ENCODE data around the gene HIRA. TPM values are rescaled to one million over a fixed set of nuclear protein-coding genes. Genes with fewer than 3 reads are reported as not detected.

Gene HIRA
- total and polyA plus RNA-seq, 9 of the 15 experiments (the other 6 are each of a cell fraction or from before 2014, with no cell fraction given) = 0.96 to 132 (median 58.4) TPM

DNA sequence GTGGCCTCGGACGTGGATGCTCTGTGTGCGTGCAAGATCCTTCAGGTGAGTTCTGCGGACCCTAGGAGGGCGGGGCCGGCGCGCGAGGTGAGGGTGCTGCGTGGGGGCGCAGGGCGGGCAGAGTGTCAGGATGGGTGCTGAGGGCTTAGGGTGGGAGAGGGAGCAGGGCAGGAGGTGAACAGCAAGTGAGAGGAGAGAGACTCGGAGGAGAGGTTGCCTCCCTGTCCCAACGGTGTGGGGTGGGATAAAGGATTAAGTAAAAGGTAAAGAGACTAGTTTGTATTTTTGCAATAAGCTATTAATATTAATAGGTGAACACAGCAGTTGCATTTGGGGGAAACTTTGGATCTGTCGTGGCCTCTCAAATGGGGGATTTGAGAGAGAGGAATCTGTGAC lies 48.6 kb upstream of the HIRA start (continued):
- TF ChIP-seq, protein P1, sequence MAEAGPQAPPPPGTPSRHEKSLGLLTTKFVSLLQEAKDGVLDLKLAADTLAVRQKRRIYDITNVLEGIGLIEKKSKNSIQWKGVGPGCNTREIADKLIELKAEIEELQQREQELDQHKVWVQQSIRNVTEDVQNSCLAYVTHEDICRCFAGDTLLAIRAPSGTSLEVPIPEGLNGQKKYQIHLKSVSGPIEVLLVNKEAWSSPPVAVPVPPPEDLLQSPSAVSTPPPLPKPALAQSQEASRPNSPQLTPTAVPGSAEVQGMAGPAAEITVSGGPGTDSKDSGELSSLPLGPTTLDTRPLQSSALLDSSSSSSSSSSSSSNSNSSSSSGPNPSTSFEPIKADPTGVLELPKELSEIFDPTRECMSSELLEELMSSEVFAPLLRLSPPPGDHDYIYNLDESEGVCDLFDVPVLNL (CRISPR knock-in tag; IDR thresholded peaks at IDR 0.05; ENCODE audit: low read depth) = no peak
- TF ChIP-seq CHCHD3 (CRISPR knock-in tag; IDR thresholded peaks at IDR 0.05) (0 out of 2 replicates have a peak, but pooled peaks have one; percentile 4), ZNF589 (CRISPR knock-in tag; IDR thresholded peaks at IDR 0.05; ENCODE audit: low read depth) (no peak), STAG1 (CRISPR knock-in tag; IDR thresholded peaks at IDR 0.05; ENCODE audit: borderline replicate concordance) (no peak), SIX5 (IDR thresholded peaks at IDR 0.05; ENCODE audit: borderline replicate concordance in 1 of 2, insufficient read depth in 1 of 2, low read depth in 1 of 2, low read length in 2 of 2) (no peak), ZNF324 (CRISPR knock-in tag; IDR thresholded peaks at IDR 0.05) (peak; percentile 14; the same call in 1 of the 2 replicates), ZBTB1 (CRISPR knock-in tag; IDR thresholded peaks at IDR 0.05; ENCODE audit: borderline replicate concordance, low read depth) (no peak), EP300 (IDR thresholded peaks at IDR 0.05; ENCODE audit: low read length) (no peak), RHOXF2B (CRISPR knock-in tag; conservative IDR thresholded peaks at IDR 0.05) (peak; percentile 89; the same call in 1 of the 2 replicates), ZKSCAN3 (CRISPR knock-in tag; IDR thresholded peaks at IDR 0.05) (peak; percentile 15; the same call in 1 of the 2 replicates)
- TF ChIP-seq, protein P2, sequence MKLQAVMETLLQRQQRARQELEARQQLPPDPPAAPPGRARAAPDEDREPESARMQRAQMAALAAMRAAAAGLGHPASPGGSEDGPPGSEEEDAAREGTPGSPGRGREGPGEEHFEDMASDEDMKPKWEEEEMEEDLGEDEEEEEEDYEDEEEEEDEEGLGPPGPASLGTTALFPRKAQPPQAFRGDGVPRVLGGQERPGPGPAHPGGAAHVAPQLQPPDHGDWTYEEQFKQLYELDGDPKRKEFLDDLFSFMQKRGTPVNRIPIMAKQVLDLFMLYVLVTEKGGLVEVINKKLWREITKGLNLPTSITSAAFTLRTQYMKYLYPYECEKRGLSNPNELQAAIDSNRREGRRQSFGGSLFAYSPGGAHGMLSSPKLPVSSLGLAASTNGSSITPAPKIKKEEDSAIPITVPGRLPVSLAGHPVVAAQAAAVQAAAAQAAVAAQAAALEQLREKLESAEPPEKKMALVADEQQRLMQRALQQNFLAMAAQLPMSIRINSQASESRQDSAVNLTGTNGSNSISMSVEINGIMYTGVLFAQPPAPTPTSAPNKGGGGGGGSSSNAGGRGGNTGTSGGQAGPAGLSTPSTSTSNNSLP (IDR thresholded peaks at IDR 0.05; ENCODE audit: borderline replicate concordance, low read depth, low read length) = peak; percentile 0; the same call in 1 of the 2 replicates
- TF ChIP-seq, protein P3, sequence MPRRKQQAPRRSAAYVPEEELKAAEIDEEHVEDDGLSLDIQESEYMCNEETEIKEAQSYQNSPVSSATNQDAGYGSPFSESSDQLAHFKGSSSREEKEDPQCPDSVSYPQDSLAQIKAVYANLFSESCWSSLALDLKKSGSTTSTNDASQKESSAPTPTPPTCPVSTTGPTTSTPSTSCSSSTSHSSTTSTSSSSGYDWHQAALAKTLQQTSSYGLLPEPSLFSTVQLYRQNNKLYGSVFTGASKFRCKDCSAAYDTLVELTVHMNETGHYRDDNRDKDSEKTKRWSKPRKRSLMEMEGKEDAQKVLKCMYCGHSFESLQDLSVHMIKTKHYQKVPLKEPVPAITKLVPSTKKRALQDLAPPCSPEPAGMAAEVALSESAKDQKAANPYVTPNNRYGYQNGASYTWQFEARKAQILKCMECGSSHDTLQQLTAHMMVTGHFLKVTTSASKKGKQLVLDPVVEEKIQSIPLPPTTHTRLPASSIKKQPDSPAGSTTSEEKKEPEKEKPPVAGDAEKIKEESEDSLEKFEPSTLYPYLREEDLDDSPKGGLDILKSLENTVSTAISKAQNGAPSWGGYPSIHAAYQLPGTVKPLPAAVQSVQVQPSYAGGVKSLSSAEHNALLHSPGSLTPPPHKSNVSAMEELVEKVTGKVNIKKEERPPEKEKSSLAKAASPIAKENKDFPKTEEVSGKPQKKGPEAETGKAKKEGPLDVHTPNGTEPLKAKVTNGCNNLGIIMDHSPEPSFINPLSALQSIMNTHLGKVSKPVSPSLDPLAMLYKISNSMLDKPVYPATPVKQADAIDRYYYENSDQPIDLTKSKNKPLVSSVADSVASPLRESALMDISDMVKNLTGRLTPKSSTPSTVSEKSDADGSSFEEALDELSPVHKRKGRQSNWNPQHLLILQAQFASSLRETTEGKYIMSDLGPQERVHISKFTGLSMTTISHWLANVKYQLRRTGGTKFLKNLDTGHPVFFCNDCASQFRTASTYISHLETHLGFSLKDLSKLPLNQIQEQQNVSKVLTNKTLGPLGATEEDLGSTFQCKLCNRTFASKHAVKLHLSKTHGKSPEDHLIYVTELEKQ (CRISPR knock-in tag; IDR thresholded peaks at IDR 0.05) = 0 out of 2 replicates have a peak, but pooled peaks have one; percentile 10
- TF ChIP-seq, protein P4, sequence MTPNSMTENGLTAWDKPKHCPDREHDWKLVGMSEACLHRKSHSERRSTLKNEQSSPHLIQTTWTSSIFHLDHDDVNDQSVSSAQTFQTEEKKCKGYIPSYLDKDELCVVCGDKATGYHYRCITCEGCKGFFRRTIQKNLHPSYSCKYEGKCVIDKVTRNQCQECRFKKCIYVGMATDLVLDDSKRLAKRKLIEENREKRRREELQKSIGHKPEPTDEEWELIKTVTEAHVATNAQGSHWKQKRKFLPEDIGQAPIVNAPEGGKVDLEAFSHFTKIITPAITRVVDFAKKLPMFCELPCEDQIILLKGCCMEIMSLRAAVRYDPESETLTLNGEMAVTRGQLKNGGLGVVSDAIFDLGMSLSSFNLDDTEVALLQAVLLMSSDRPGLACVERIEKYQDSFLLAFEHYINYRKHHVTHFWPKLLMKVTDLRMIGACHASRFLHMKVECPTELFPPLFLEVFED (CRISPR knock-in tag; conservative IDR thresholded peaks at IDR 0.05) = 0 out of 2 replicates have a peak, but pooled peaks have one; percentile 87
- TF ChIP-seq, protein P5, sequence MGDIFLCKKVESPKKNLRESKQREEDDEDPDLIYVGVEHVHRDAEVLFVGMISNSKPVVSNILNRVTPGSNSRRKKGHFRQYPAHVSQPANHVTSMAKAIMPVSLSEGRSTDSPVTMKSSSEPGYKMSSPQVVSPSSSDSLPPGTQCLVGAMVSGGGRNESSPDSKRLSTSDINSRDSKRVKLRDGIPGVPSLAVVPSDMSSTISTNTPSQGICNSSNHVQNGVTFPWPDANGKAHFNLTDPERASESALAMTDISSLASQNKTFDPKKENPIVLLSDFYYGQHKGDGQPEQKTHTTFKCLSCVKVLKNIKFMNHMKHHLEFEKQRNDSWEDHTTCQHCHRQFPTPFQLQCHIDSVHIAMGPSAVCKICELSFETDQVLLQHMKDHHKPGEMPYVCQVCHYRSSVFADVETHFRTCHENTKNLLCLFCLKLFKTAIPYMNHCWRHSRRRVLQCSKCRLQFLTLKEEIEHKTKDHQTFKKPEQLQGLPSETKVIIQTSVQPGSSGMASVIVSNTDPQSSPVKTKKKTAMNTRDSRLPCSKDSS (IDR thresholded peaks at IDR 0.05; ENCODE audit: low read depth, partially characterized antibody) = no peak
- TF ChIP-seq, protein P6, sequence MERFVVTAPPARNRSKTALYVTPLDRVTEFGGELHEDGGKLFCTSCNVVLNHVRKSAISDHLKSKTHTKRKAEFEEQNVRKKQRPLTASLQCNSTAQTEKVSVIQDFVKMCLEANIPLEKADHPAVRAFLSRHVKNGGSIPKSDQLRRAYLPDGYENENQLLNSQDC (CRISPR knock-in tag; IDR thresholded peaks at IDR 0.05) = peak; percentile 2; the same call in 1 of the 2 replicates
